ENCODE results near the gene KPNB1. TPM values are rescaled to one million over a fixed set of nuclear protein-coding genes. Genes with fewer than 3 reads are reported as not detected.
A peak's percentile ranks its signal among the peaks of the same experiment; 100 is the strongest.

The KPNB1 gene
- polyA plus RNA-seq, 1 donor from 2014 or later: 117 TPM

GRCh38 chr17:47687748-47688147 is 38.0 kb downstream of the KPNB1 start:
- Histone ChIP-seq H2AFZ (ENCODE audit: low read depth, low read length) (no peak overlapping the region), H3K9ac (ENCODE audit: low read length) (no peak overlapping the region), H3K27me3 (ENCODE audit: insufficient read depth, low read depth, low read length) (no peaks in the 10 kb centered on the region), H3K79me2 (replicated peaks; ENCODE audit: insufficient read depth, low read length) (no peaks in the 10 kb centered on the region), H4K20me1 (ENCODE audit: insufficient read depth) (no peaks in the 10 kb centered on the region), H3K4me3 (ENCODE audit: low read length) (no peak overlapping the region), H3F3A (ENCODE audit: insufficient read depth, low read length, poor library complexity, severe bottlenecking) (no peaks in the 10 kb centered on the region), H3K4me2 (ENCODE audit: low read length) (no peak overlapping the region), H3K9me3 (ENCODE audit: low read length) (no peaks in the 10 kb centered on the region), H3K36me3 (ENCODE audit: insufficient read depth, low read length) (no peaks in the 10 kb centered on the region), H3K27ac (ENCODE audit: low read length) (no peak overlapping the region), H3K9me2 (ENCODE audit: insufficient read depth, low read length) (no peaks in the 10 kb centered on the region)
- peak; percentile 9 for TF ChIP-seq POLR2AphosphoS5 (IDR thresholded peaks at IDR 0.05)
- no peak for TF ChIP-seq EZH2 (IDR thresholded peaks at IDR 0.05; ENCODE audit: borderline replicate concordance, insufficient read depth, low read length, poor library complexity, severe bottlenecking)

GRCh38 chr17:47690121-47690520 is 40.4 kb downstream of the KPNB1 start:
- Histone ChIP-seq H3K9me3 (ENCODE audit: low read length) (no peaks in the 10 kb centered on the region), H3K9ac (ENCODE audit: low read length) (no peak overlapping the region), H4K20me1 (ENCODE audit: insufficient read depth) (no peaks in the 10 kb centered on the region), H3K36me3 (ENCODE audit: insufficient read depth, low read length) (no peaks in the 10 kb centered on the region), H2AFZ (ENCODE audit: low read depth, low read length) (no peak overlapping the region), H3K4me2 (ENCODE audit: low read length) (no peak overlapping the region), H3F3A (ENCODE audit: insufficient read depth, low read length, poor library complexity, severe bottlenecking) (no peaks in the 10 kb centered on the region), H3K27me3 (ENCODE audit: insufficient read depth, low read depth, low read length) (no peaks in the 10 kb centered on the region), H3K9me2 (ENCODE audit: insufficient read depth, low read length) (no peaks in the 10 kb centered on the region), H3K79me2 (replicated peaks; ENCODE audit: insufficient read depth, low read length) (no peaks in the 10 kb centered on the region), H3K27ac (ENCODE audit: low read length) (no peak overlapping the region), H3K4me3 (ENCODE audit: low read length) (no peak overlapping the region)
- TF ChIP-seq RAD21 (conservative IDR thresholded peaks at IDR 0.05) (no peak), EP300 (conservative IDR thresholded peaks at IDR 0.05; ENCODE audit: poor library complexity, severe bottlenecking) (no peak), EZH2 (IDR thresholded peaks at IDR 0.05; ENCODE audit: borderline replicate concordance, insufficient read depth, low read length, poor library complexity, severe bottlenecking) (no peak), REST (IDR thresholded peaks at IDR 0.05; ENCODE audit: borderline replicate concordance) (no peak), TAF1 (IDR thresholded peaks at IDR 0.05; ENCODE audit: low read depth) (no peak), SMC3 (conservative IDR thresholded peaks at IDR 0.05; ENCODE audit: poor library complexity) (no peak), MXI1 (conservative IDR thresholded peaks at IDR 0.05; ENCODE audit: poor library complexity, severe bottlenecking) (no peak), POLR2AphosphoS5 (IDR thresholded peaks at IDR 0.05) (no peak)
- TF ChIP-seq, protein P1, sequence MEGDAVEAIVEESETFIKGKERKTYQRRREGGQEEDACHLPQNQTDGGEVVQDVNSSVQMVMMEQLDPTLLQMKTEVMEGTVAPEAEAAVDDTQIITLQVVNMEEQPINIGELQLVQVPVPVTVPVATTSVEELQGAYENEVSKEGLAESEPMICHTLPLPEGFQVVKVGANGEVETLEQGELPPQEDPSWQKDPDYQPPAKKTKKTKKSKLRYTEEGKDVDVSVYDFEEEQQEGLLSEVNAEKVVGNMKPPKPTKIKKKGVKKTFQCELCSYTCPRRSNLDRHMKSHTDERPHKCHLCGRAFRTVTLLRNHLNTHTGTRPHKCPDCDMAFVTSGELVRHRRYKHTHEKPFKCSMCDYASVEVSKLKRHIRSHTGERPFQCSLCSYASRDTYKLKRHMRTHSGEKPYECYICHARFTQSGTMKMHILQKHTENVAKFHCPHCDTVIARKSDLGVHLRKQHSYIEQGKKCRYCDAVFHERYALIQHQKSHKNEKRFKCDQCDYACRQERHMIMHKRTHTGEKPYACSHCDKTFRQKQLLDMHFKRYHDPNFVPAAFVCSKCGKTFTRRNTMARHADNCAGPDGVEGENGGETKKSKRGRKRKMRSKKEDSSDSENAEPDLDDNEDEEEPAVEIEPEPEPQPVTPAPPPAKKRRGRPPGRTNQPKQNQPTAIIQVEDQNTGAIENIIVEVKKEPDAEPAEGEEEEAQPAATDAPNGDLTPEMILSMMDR (IDR thresholded peaks at IDR 0.05; ENCODE audit: poor library complexity, severe bottlenecking): no peak
